NK-92 treated with Interleukin-12 subunit alpha and Interleukin-12 subunit beta, amount 100 ng/mL, for 24 hours (cell line): ENCODE data around the gene SERPINB5.
"Not testable (repeated sequence)": the region's sequence is repeated elsewhere in the genome, so short reads cannot be mapped to it uniquely, and the experiment has no call there.

Source experiments
- DNase-seq: peaks from one replicate; lab custom pipeline; 2025; lab: John Stamatoyannopoulos, UW

Gene SERPINB5, protein sequence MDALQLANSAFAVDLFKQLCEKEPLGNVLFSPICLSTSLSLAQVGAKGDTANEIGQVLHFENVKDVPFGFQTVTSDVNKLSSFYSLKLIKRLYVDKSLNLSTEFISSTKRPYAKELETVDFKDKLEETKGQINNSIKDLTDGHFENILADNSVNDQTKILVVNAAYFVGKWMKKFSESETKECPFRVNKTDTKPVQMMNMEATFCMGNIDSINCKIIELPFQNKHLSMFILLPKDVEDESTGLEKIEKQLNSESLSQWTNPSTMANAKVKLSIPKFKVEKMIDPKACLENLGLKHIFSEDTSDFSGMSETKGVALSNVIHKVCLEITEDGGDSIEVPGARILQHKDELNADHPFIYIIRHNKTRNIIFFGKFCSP

DNA sequence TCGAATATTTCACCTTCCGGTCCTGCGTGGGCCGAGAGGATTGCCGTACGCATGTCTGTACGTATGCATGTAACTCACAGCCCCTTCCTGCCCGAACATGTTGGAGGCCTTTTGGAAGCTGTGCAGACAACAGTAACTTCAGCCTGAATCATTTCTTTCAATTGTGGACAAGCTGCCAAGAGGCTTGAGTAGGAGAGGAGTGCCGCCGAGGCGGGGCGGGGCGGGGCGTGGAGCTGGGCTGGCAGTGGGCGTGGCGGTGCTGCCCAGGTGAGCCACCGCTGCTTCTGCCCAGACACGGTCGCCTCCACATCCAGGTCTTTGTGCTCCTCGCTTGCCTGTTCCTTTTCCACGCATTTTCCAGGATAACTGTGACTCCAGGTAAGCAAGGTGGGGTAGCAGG, at the start of gene SERPINB5:
Gene SERPINB5 (plus strand): TSS at position 291 of the 400 bp plus-strand sequence. CDS start 7,471 bp downstream, outside the sequence.
- DNase-seq: no peak

DNA sequence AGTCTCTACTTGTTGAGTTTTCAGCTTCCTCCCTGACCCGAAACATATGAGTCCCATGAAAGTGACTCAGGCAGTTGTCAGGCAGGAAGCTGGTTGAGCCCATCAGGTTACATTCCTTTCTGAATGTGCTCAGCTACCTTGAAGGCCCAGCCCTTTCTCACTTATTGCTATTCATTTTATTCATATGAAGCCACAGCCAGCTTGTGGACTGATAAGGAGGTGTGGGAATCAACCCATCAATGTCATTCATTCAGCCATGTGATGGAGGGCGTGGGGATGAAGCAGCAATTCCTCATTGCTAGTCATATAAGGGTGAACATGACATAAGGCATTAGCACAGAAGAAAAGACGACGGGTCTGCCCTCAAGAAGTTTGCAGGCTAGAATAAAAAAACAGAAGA, 49.2 kb upstream of the SERPINB5 start:
- DNase-seq: no peak

DNA sequence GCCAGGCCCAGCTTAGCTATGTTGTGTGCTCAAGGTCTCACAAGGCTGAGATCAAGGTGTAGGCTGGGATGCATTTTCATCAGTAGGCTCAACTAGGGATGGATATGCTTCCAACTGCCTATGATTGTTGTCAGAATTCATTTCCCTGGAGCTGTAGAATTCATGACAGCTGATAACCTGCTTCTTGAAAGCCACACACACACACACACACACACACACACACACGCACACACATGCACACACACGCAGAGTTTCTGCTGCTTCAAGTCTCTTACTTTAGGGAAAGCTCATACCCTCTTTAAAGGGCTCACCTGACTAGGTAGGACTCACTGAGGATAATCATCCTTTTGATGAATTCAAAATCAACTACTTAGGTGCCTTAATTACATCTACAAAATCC, 46.2 kb upstream of the SERPINB5 start:
- DNase-seq: no peak

DNA sequence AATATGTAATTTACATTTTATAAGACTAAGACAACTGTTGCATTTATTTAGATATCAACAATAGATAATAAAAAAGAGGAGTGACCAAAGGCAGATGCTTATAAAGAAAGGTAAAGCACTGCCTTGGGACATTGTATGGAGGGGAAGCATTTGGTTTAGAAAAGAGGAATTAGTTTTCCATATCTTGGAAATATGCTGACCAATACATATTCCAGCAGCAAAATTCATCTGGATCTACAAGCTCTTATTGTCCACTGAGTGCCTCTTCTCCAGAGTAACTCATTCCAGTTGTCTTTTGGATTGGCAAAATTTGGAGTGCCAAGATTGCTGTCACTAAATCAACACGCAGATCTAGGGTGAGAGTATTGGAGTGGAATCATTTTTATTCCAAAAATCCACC, 45.6 kb upstream of the SERPINB5 start:
- no peak for DNase-seq

DNA sequence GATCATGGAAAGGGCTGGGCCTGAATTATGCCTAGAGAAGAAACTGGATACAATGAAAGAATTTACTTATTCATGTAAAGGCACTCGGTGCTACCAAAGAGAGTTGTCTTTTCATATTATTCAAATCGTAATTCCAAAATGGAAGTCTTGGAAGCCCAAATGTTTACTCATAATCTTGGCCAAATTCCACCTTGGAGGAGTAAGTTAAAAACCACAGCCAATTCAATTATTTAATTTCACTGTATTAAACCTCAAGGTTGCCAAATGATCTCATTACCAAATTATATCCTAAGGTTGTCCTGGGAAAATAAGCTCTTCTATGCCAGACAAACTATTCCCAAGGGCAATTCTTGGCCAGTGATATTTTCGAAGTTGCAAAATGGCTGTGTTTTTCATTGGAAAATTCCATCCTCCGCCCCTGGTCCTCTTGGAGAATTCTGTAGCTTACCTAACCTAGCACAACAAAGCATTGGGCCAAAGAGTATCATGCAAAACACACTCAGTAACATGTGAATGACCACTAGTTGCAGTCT, 43.4 kb upstream of the SERPINB5 start:
- DNase-seq: no peak

DNA sequence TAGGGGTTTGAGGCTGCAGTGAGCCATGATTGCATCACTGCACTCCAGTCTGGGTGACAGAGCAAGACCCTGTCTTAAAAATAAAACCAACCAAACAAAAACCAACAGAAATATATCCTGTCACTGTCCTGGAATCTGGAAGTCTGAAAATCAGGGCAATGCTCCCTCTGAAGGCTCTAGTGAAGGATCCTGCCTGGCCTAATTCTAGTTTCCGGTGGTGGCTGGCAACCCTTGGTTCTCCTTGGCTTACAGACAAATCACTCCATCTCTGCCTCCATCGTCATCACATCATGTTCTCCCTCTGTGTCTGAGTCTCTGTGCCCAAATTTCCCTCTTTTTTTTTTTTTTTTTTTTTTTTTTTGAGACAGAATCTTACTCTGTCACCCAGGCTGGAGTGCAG, 38.6 kb upstream of the SERPINB5 start:
- no peak for DNase-seq

DNA sequence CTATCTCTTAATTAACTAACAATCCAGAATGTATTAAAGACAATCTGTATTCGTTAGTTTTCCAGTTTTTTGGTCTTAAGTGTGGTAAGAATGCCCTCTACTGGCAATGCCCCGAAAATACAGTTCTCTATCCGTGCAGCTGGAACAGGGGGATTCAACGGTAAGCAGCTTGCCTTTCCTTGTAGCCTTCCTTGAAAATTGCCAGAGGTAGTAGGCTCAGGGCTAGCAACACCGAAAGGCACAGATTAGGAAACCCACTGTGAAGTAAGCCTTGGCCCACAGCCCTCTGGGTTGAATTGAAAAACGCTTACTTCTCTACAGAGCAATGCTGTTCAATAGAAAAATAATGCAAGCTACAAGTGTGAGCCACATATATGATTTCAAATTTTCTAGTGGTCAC, 37.4 kb upstream of the SERPINB5 start:
- no peak for DNase-seq

DNA sequence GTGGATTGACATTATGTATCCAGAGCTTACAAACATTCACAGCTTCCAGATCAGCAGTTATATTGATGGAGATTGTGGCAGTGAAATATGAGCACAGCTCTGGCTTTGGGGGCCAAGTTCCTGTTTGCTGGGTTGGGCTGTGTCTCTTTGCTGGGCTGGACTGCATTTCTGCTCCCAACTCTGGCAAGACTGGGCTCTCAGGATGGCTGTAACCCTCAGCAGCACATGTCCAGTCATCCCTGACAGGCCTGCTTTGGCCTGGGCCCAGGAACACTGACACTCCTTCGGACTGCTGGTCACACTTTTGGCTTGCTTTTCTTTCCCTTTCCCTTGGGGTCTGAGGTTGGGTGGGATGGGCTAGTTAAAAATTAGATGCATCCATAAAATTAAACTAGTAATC, 36.5 kb upstream of the SERPINB5 start:
- no peak for DNase-seq

DNA sequence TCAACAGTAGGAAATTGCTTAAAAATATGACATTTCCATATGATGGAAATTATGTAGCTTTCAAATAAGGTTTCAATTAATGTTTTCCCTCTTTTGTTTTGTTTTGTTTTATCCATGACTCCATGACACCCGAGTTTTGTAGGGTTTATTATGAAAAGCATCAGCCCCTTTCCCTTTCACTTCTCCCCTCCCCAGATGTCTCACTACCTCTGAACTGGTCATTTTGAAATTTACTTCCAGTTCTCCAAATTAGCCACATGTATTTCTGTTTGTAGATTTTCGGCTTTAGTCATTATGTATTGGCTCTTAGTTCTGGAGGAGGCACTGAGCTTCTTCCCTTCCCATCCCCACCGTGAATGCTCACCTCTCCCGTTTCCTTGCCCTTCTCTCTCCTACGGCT, 35.9 kb upstream of the SERPINB5 start:
- DNase-seq: no peak

DNA sequence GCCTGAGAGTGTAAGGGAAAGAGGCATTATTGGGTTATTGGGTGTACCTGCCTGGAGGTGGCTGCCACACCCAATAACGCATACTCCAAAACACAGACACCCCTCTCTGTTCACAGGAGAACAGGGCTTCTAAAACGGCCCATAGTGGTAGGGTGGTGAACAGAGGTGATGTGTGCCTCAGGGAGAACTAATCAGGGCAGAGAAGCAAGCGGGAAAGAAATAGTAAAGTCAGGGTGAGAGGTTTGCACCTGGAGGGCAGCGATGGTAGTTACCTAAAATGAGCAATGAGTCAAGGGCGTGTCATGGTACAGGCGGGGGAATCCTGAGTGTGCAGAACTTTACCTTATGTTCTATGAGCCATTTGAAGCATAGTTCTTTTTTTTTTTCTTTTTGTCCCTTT, 32.9 kb upstream of the SERPINB5 start:
- no peak for DNase-seq

DNA sequence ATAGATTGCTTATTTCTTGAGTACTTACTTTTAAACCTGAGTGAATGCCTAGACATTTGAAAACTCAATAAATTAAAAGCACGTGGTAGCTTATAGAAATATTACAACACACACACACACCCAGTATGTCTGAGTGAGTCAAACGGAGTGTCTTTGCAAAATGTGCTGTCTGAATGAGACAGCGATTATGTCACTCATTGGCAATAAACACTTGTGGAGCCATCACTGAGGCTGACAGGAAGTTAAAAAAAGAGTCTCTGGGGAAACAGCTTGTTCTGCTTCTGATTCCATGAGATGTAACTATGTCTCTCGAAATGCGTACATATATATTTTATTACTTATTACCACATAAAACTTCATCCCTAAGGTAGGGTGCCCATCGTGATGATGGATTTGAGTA, 32.2 kb upstream of the SERPINB5 start:
- DNase-seq: no peak

DNA sequence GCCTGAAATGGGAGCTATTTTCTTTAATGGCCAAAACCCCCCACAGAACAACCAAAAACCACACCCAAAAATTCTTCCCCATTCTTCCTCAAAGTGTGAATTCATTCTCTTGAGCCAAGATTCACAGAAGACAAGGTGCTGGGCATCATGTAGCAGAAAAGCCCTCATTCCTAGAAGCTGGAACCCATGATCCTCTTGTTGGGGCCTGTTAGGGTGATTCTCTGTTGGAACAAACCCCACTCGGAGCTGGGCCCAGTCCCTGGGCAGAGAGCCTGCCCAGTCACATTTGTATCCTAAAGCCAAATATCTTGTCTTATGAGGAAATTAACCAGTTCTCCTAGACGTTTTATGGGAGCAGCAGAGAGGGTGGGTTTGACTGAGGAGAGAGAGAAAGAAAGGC, 31.7 kb upstream of the SERPINB5 start:
- no peak for DNase-seq

DNA sequence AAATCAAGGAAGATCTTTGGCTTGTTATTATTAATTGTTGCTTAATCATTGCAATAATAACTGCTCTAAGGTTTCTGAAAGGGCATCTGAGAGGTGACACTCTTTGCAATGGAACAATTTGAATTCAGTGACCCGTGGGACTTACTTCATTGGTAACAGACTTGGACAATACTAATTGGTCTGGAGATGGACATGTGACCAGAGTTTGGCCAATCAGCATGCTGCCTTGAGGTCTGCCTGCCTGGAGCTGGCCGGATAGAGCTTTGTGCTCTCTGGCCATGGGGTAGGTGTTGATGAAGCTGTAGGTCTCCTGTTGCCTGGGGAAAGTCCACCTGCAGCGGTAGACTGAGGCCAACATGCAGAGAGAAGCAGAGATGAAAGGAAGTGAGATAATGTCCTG, 30.5 kb upstream of the SERPINB5 start:
- no peak for DNase-seq

DNA sequence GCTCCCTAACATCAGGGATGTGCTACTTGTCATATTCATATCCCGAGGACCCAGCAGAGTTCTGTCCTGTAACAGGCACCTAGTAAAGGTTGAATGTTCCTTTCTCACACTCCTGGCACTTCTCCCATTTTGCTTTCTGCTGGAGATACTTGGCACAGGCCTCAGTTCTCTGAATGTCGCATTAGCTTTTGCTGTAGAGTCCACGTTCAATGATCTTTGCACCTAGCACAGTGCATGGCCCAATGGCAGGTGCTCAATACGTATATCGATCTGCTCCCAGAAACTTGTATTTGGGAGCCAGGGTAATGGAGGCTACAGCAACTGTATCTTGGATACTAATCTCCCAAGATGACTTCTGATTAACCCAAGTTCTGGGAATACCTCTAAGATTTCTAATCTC, 29.7 kb upstream of the SERPINB5 start:
- DNase-seq: no peak

DNA sequence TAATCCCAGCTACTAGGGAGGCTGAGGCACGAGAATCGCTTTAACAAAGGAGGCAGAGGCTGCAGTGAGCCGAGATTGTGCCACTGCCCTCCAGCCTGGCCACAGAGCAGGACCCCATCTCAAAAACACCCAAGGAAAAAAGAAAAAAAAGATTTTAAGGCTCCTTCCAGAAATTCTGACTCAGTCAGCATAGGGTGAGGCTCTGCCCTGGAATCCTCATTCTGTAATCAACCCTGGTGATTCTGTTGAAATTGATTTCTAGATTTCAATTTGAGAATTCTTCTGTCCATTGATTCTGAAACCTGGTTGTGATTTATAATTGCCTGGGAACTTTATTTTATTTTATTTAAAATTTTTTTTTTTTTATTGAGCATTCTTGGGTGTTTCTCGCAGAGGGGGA, 27.3 kb upstream of the SERPINB5 start:
- DNase-seq: no peak

DNA sequence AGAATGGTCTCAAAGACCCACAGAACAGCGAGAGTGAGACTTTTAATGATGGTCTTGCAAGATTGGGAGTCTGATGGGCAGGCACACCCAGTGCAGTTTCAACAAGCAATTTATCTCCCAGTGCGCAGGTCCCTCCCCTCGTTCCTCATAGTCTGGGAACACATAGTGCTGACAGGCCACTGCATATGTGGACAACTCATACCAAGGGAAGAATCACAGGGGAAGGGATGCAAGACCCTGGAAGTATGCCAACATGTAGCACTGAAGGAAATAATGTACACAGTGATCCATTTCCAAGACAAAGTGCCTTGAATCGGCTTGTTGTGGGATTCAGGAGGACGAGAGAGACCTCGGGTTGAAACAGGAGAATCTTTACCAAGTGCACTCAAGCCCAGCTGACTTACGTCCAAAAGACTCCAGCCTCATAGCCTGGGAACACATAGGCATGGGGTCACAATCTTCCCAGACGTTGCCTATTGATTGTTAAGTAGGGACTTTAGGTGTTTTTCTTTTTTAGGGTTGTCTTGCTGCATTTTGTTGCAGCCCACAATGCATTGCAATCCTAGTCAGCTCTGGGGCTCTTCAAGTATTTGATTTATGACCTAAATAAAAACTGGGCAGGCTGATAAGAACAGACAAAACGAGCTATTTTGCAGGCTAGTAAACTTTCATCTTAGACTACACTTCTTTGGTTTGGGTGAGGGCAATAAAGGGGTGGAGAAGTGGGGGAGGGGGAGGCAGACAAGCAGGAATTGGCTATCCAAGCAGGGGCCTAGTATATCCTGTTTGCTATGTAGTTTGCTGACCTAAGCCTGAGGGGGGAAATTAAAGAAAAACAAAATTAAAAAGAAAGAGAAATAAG, 24.7 kb upstream of the SERPINB5 start:
- DNase-seq: no peak

DNA sequence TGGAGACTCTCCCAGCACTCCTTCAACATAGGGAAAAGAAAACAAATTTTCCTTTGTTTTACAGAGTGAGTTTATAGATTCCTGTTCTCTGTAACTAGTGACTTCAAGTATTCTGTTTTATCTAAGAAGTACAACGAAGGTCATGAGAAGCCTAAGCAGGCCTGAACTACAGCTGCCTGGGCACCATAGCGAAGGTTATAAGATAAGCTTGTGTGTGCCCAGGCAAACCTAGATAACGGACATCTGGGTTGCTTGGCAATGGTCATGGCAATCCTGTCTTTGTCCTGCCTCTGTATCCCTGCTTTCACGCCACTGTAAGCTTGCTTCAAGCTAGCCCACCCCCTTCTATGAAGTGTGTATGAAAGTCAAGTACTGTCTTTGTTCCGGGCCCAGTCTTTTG, 24.0 kb upstream of the SERPINB5 start:
- not testable (repeated sequence) for DNase-seq

DNA sequence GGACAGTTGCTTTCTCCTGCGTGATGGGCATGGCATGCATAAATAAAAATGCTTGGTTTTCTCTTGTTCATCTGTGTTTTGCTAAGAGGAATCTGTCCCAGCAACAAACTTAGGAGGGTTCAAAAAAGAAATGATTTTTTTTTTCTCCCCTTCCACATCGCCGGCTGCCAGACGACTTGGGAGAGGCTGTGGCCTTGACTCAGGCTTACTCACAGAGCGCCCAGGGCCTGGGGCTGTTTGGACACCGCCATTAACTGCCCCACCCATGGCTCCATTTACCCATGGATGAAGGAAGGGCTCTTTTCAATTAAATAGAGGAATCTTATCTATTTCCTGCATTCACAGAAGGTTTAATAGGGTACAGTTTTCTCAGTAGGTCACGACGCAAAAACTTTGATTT, 22.3 kb upstream of the SERPINB5 start:
- no peak for DNase-seq

DNA sequence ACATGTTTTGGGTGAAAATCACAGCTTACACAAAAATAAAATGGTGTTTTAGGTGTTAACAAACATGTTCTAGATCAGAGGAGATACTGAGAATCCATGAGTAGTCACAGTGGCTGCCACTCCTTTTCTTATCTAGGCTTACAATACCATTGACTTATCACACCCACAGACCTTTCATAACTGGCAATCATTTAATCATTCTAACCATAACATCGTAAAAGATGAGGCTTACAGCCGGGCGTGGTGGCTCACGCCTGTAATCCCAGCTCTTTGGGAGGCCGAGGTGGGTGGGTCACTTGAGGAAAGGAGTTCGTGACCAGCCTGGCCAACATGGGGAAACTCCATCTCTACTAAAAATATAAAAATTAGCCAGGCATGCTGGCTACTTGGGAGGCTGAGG, 18.8 kb upstream of the SERPINB5 start:
- no peak for DNase-seq

DNA sequence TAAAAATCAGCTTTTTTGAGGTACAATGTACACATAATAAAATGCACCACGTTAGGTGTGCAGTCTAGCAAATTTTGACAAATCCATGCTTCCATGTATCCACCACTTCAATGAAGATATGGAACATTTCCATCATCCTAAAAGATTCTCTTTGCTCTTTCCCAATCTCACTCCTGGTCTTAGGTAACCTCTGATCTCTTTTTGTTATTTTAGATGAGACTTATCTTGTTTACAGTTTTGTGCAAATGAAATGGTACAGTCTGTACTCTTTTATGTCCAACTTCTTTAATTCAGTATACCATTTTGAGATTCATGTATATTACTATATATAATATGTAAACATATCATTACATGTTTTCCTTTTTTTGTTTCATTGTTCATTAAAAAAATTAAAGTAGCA, 16.3 kb upstream of the SERPINB5 start:
- no peak for DNase-seq

DNA sequence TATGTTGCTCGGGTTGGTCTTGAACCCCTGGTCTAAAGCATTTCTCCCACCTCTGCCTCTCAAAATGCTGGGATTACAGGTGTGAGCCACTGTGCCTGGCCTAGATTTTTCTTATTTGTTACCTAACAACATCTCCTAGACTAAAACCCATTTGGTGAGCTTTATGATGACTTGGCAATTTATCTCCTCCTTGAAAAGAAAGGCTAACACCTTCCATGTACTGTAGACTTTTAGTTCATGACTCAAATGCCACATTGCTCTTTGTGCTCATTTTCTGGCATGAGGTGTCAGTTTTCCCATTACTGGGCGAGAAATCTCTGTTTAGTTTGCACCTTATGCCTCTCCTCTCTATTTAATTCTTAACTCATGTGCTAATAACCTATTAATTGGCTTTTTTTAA, 12.3 kb upstream of the SERPINB5 start:
- no peak for DNase-seq

DNA sequence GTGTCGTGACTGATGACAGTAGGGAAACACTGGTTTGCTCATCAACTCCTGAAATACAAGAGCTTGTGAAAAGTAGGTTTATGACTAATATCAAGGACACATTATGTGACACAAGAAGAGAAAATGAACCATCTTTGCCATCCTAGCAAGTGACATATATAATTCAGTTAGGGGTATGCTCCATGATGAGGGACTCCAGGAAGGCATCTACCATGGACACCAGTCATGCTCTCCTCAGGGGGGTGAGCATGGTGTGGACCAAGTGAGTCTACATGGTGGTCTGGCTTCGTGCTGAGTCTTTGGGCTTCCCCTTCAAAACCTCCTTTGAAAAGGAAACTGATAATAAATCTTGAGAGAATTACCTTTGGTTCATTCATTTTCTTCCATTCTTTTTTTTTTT, 11.7 kb upstream of the SERPINB5 start:
- no peak for DNase-seq

DNA sequence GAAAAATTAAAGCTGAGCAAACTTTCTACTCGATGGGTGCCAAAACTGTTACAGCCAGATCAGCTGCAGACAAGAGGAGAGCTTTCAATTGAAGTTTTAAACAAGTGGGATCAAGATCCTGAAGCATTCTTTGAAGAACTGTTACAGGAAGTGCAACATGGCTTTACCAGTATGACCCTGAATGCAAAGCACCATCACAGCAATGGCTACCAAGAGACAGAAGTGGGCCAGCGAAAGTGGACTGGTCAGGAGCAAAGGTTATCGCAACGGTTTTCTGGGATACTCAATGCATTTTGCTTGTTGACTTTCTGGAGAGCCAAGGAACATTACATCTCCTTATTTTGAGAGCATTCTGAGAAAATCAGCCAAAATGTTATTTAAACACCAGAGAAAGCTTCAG, 9.1 kb upstream of the SERPINB5 start:
- no peak for DNase-seq
